Nephron (organoid): ENCODE results near the gene PDLIM1.
"Not testable (repeated sequence)": the region's sequence is repeated elsewhere in the genome, so short reads cannot be mapped to it uniquely, and the experiment has no call there.

ENCODE experiments used
- H3K27ac Mint-ChIP-seq, 3 experiments: 2 replicates each; pipeline ENCODE4 v1.8.0; 2020; ENCODE audit warnings: mixed read lengths in 3 of 3, mild to moderate bottlenecking in 2 of 3, moderate library complexity in 1 of 3
- H3K27me3 Mint-ChIP-seq: 2 replicates; pipeline ENCODE4 v1.8.0; 2021; ENCODE audit warnings: low read depth, mild to moderate bottlenecking, moderate library complexity, mixed read lengths
- H3K36me3 Mint-ChIP-seq: 2 replicates; pipeline ENCODE4 v1.8.0; 2020; ENCODE audit warnings: low read depth, mixed read lengths
- H3K4me1 Mint-ChIP-seq: 2 replicates; pipeline ENCODE4 v1.8.0; 2020; ENCODE audit warnings: mixed read lengths
- H3K4me3 Mint-ChIP-seq, 3 experiments: 2 replicates each; pipeline ENCODE4 v1.8.0; 2020; ENCODE audit warnings: mild to moderate bottlenecking in 3 of 3, mixed read lengths in 3 of 3, moderate library complexity in 2 of 3
- H3K9me3 Mint-ChIP-seq: 2 replicates; pipeline ENCODE4 v1.8.0; 2020; ENCODE audit warnings: mixed read lengths
- TF ChIP-seq, protein P1 (sequence below), 3 experiments: fragments of 200-600 bp; sonication (generic); IDR thresholded peaks; one replicate each; pipeline ENCODE4 v1.5.0; 2021; ENCODE audit warnings: antibody characterized with exemption in 3 of 3; ENCODE audit not compliant: unreplicated experiment in 3 of 3

Gene PDLIM1

GRCh38 chr10:95208702-95209391 lies 82.0 kb downstream of the PDLIM1 start:
- no peak overlapping the region for H3K27ac Mint-ChIP-seq
- H3K4me1 Mint-ChIP-seq: no peaks in the 10 kb centered on the region
- H3K36me3 Mint-ChIP-seq: peaks cover 5% of the 10 kb centered on the region
- no peaks in the 10 kb centered on the region for H3K9me3 Mint-ChIP-seq
- no peak overlapping the region for H3K4me3 Mint-ChIP-seq
- peaks cover 8% of the 10 kb centered on the region for H3K27me3 Mint-ChIP-seq
- TF ChIP-seq, protein P1, sequence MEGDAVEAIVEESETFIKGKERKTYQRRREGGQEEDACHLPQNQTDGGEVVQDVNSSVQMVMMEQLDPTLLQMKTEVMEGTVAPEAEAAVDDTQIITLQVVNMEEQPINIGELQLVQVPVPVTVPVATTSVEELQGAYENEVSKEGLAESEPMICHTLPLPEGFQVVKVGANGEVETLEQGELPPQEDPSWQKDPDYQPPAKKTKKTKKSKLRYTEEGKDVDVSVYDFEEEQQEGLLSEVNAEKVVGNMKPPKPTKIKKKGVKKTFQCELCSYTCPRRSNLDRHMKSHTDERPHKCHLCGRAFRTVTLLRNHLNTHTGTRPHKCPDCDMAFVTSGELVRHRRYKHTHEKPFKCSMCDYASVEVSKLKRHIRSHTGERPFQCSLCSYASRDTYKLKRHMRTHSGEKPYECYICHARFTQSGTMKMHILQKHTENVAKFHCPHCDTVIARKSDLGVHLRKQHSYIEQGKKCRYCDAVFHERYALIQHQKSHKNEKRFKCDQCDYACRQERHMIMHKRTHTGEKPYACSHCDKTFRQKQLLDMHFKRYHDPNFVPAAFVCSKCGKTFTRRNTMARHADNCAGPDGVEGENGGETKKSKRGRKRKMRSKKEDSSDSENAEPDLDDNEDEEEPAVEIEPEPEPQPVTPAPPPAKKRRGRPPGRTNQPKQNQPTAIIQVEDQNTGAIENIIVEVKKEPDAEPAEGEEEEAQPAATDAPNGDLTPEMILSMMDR (IDR thresholded peaks at IDR 0.05; ENCODE audit: unreplicated experiment in 3 of 3): peak; percentile 38 to 53 (median 52)

DNA sequence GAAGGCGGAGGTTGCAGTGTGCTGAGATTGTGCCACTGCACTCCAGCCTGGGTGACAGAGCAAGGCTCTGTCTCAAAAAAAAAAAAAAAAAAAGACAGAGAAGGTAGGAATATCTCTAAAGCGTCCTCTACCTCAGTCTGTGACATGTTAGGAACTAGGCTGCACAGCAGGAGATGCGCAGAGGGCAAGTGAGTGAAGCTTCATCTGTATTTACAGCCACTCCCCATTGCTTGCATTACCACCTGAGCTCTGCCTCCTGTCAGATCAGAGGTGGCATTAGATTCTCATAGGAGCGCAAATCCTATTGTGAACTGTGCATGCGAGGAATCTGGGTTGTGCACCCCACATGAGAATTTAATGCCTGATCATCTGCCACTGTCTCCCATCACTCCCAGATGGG lies 87.9 kb downstream of the PDLIM1 start:
- H3K4me3 Mint-ChIP-seq, H3K36me3 Mint-ChIP-seq, H3K4me1 Mint-ChIP-seq, H3K27ac Mint-ChIP-seq, H3K27me3 Mint-ChIP-seq, H3K9me3 Mint-ChIP-seq: not testable (repeated sequence)

- H3K27ac Mint-ChIP-seq: no peak overlapping the region
- H3K27me3 Mint-ChIP-seq: no peaks in the 10 kb centered on the region
- peaks cover 8% of the 10 kb centered on the region for H3K36me3 Mint-ChIP-seq
- H3K4me1 Mint-ChIP-seq: no peaks in the 10 kb centered on the region
- TF ChIP-seq, protein P1 (IDR thresholded peaks at IDR 0.05; ENCODE audit: unreplicated experiment in 3 of 3): no peak
- H3K4me3 Mint-ChIP-seq: no peak overlapping the region
- H3K9me3 Mint-ChIP-seq: peaks cover 8% of the 10 kb centered on the region
These were observed 89.1 kb downstream of the PDLIM1 start for GRCh38 chr10:95201736-95202135.

DNA sequence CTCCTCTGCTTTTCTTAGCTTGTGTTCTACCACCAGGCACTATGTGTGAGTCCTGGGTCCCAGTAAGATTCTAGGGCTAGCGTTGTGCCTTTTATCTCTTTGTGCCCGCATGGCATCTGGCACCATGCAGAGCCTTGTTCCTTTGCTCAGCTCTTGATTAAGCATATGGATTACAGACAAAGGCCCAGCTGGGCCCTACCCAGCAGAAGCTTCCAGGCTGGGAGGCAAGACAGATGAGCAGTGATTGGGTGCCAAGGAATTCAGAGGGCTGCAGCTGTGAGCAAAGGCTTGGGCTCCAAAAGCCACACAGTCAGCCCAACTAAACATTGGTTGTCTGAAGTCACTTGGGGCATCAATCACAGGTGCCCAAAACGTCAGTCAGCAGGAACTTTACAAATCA lies 94.8 kb downstream of the PDLIM1 start:
- no peak overlapping the region for H3K4me3 Mint-ChIP-seq
- H3K27ac Mint-ChIP-seq: no peak overlapping the region
- H3K27me3 Mint-ChIP-seq: peaks cover 4% of the 10 kb centered on the region
- peaks cover 8% of the 10 kb centered on the region for H3K9me3 Mint-ChIP-seq
- no peaks in the 10 kb centered on the region for H3K4me1 Mint-ChIP-seq
- H3K36me3 Mint-ChIP-seq: peaks cover 3% of the 10 kb centered on the region
- TF ChIP-seq, protein P1 (IDR thresholded peaks at IDR 0.05; ENCODE audit: unreplicated experiment in 3 of 3): no peak

DNA sequence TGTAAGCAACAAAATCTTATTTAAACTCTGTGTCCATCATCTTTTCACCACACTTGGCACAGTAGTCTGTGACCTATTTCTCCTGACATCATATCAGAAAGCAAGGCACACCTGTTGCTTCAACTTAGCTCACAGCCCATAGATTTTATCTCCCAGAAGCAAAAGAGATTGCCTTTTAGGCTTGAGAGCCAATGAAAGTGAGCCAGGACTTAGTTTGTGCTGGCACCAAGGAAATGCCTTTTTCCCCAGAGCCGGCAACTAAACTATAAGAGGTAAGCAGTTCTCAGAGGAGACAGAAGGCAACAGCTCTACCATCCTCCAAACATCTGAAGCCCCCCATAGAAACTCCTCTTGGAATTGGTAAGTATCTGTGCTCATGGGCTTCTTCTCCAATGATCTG lies 96.9 kb downstream of the PDLIM1 start, which contains the start of gene ACSM6:
Gene ACSM6 (plus strand): TSS at position 295 of the 400 bp plus-strand sequence. CDS start 248 bp downstream, outside the sequence.
- Mint-ChIP-seq H3K27me3 (peaks cover 4% of the 10 kb centered on the region), H3K36me3 (peaks cover 3% of the 10 kb centered on the region), H3K27ac (no peak within 1 kb of the TSS), H3K4me1 (no peaks in the 10 kb centered on the region), H3K9me3 (peaks cover 3% of the 10 kb centered on the region), H3K4me3 (no peak within 1 kb of the TSS)
- TF ChIP-seq, protein P1 (IDR thresholded peaks at IDR 0.05; ENCODE audit: unreplicated experiment in 3 of 3): no peak

DNA sequence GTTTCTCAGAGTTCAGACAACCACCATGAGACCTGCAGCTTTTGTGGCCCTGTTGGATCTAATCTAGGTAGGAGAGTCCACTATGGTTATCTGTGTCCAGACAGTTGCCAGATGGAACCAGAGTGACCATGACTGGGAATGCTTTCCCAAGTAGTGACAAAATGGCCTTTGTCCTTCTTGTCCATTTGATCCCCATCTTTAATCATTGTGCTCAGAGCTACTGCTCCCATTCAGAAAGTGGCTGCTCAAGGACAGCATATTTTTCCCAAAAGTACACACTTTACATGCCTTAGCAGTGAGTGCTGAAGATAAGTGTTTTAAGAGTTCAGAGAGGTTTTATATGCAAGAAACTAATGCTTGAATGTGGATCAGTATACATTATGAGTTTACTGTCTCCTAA lies 102.2 kb downstream of the PDLIM1 start:
- Mint-ChIP-seq H3K4me3 (no peak overlapping the region), H3K27me3 (peaks cover 17% of the 10 kb centered on the region), H3K4me1 (no peaks in the 10 kb centered on the region), H3K9me3 (no peaks in the 10 kb centered on the region), H3K27ac (no peak overlapping the region), H3K36me3 (no peaks in the 10 kb centered on the region)
- TF ChIP-seq, protein P1 (IDR thresholded peaks at IDR 0.05; ENCODE audit: unreplicated experiment in 3 of 3): no peak
